ENCODE measurements around the gene BLCAP.

The BLCAP gene

GRCh38 chr20:37518059-37518458, 9.6 kb downstream of the BLCAP start:
- no peak for DNase-seq

- no peak for DNase-seq
These were observed 10.6 kb downstream of the BLCAP start for GRCh38 chr20:37516811-37517750.

- DNase-seq, result no peak
These were observed 11.8 kb downstream of the BLCAP start for GRCh38 chr20:37515876-37516275.

GRCh38 chr20:37513779-37514359, 13.8 kb downstream of the BLCAP start:
- no peak for DNase-seq

GRCh38 chr20:37511610-37512275, 15.9 kb downstream of the BLCAP start:
- no peak for DNase-seq

- DNase-seq, result no peak
These were observed 17.4 kb downstream of the BLCAP start for GRCh38 chr20:37510226-37510625.

- DNase-seq, result no peak
These were observed 21.4 kb downstream of the BLCAP start for GRCh38 chr20:37506152-37506725.

GRCh38 chr20:37505263-37506151, 22.2 kb downstream of the BLCAP start:
- no peak for DNase-seq

- DNase-seq, result peak in 1 of 56 donors; percentile 8
These were observed 23.1 kb downstream of the BLCAP start for GRCh38 chr20:37504404-37505096.

- no peak for DNase-seq
These were observed 24.3 kb downstream of the BLCAP start for GRCh38 chr20:37503256-37503927.

- no peak for DNase-seq
These were observed 25.0 kb downstream of the BLCAP start for GRCh38 chr20:37502654-37503053.

- DNase-seq, result no peak
These were observed 25.7 kb downstream of the BLCAP start for GRCh38 chr20:37501940-37502339.

GRCh38 chr20:37500311-37500710, 27.4 kb downstream of the BLCAP start:
- no peak for DNase-seq

GRCh38 chr20:37498066-37498665, 29.5 kb downstream of the BLCAP start:
- no peak for DNase-seq

- DNase-seq, result no peak
These were observed 32.9 kb downstream of the BLCAP start for GRCh38 chr20:37494796-37495195.

GRCh38 chr20:37494301-37494700, 33.4 kb downstream of the BLCAP start:
- DNase-seq, result no peak

- no peak for DNase-seq
These were observed 34.7 kb downstream of the BLCAP start for GRCh38 chr20:37492945-37493344.

GRCh38 chr20:37492096-37492625, 35.5 kb downstream of the BLCAP start:
- DNase-seq, result no peak

Measured in amygdala (tissue), 56 donors.